Tibial artery (tissue), 4 donors: ENCODE measurements around the gene AIF1L.

Experiments
- DNase-seq, 2 donors: peaks; one replicate each; pipeline ENCODE4 v3.0.0-alpha.2; 2019
- H3K27ac ChIP-seq, 2 donors: fragments of 200-600 bp; sonication (generic) in 1 of 2; 1 replicate in 1 of 2; 2 replicates in 1 of 2; pipeline ENCODE4 v1.5.1; 2018 to 2019; ENCODE audit warnings: mild to moderate bottlenecking in 1 of 2
- H3K27me3 ChIP-seq, 2 donors: fragments of 200-600 bp; sonication (generic) in 1 of 2; one replicate each; pipeline versions ENCODE4 v1.5.1 to v1.6.0; 2016 to 2019
- H3K36me3 ChIP-seq, 3 donors: fragments of 200-600 bp; sonication (generic) in 2 of 3; one replicate each; pipeline ENCODE4 v1.5.1; 2016 to 2019; ENCODE audit warnings: mild to moderate bottlenecking in 2 of 3
- H3K4me1 ChIP-seq, 4 donors: fragments of 200-600 bp; sonication (generic) in 2 of 4; 1 replicate in 3 of 4; 2 replicates in 1 of 4; pipeline ENCODE4 v1.5.1; 2016 to 2019
- H3K4me3 ChIP-seq, 2 donors: fragments of 200-600 bp; sonication (generic) in 1 of 2; 1 replicate in 1 of 2; 2 replicates in 1 of 2; pipeline ENCODE4 v1.5.1; 2018 to 2019; ENCODE audit warnings: mild to moderate bottlenecking in 2 of 2
- H3K9me3 ChIP-seq, 3 donors: fragments of 200-600 bp; sonication (generic) in 1 of 3; one replicate each; pipeline ENCODE4 v1.5.1; 2016 to 2019
- intact Hi-C: fragments of 100-400 bp; cut with DNase I; formaldehyde crosslinking; loops from one replicate; pipeline ENCODE4 v1.15.0; 2023; ENCODE audit warnings: low total_unique reads
- TF ChIP-seq, protein P1 (sequence below), 2 experiments: fragments of 200-600 bp in 1 of 2; fragments of 450-650 bp in 1 of 2; IDR thresholded peaks; one replicate each; pipeline ENCODE4 v1.5.1; 2017 to 2019; ENCODE audit warnings: antibody characterized with exemption in 2 of 2, mild to moderate bottlenecking in 1 of 2, moderate library complexity in 1 of 2

AIF1L gene

DNA sequence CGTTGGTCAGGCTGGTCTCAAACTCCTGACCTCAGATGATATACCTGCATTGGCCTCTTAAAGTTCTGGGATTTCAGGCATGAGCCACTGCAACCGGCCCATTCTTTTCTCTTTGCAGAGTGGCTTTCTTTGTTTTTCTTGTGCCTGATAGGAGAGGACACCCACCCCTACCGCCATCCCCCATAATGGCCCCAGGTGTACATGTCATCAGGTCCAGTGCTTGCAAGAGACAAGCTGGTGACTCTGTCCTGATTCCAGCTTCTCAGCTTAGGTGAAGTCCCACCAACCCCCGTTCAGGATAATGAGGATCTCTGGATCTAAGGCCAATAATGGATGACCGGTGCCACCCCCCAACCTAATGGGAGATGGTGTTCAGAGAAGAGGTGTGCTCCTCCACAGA lies 2.3 kb upstream of the AIF1L start:
- intact Hi-C loops, result no loop called here
- Histone ChIP-seq H3K36me3 (no peaks in the 10 kb centered on the region), H3K27me3 (peaks cover 0 to 28% of the 10 kb centered on the region in 2 donors), H3K27ac (no peak overlapping the region), H3K4me1 (peaks cover 0 to 46% (median 29%) of the 10 kb centered on the region in 4 donors), H3K9me3 (no peaks in the 10 kb centered on the region), H3K4me3 (no peak overlapping the region)
- TF ChIP-seq, protein P1, sequence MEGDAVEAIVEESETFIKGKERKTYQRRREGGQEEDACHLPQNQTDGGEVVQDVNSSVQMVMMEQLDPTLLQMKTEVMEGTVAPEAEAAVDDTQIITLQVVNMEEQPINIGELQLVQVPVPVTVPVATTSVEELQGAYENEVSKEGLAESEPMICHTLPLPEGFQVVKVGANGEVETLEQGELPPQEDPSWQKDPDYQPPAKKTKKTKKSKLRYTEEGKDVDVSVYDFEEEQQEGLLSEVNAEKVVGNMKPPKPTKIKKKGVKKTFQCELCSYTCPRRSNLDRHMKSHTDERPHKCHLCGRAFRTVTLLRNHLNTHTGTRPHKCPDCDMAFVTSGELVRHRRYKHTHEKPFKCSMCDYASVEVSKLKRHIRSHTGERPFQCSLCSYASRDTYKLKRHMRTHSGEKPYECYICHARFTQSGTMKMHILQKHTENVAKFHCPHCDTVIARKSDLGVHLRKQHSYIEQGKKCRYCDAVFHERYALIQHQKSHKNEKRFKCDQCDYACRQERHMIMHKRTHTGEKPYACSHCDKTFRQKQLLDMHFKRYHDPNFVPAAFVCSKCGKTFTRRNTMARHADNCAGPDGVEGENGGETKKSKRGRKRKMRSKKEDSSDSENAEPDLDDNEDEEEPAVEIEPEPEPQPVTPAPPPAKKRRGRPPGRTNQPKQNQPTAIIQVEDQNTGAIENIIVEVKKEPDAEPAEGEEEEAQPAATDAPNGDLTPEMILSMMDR (IDR thresholded peaks at IDR 0.05), result no peak
- DNase-seq, result no peak

DNA sequence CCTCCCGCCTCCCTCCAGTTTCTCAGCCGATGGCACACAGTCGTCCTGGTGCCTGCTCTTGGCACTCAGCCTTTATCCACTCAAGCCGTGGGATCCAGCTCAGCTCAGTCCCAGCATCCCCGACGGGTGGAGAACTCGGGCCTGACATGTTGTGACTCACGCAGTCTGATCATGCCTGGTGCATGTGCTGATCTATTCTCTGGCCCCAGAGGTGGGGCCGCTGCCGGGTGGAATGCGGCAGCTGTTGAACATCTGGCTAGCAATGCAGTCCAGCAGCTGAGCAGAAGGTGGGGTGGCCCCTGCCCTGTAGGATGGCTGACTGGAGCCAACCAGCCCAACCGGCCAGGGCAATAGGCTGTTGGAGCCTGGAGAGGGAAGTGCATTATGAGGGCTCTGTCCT lies 1.7 kb upstream of the AIF1L start:
- intact Hi-C loops, result no loop called here
- peaks cover 0 to 50% (median 34%) of the 10 kb centered on the region in 4 donors for H3K4me1 ChIP-seq
- DNase-seq, result no peak

DNA sequence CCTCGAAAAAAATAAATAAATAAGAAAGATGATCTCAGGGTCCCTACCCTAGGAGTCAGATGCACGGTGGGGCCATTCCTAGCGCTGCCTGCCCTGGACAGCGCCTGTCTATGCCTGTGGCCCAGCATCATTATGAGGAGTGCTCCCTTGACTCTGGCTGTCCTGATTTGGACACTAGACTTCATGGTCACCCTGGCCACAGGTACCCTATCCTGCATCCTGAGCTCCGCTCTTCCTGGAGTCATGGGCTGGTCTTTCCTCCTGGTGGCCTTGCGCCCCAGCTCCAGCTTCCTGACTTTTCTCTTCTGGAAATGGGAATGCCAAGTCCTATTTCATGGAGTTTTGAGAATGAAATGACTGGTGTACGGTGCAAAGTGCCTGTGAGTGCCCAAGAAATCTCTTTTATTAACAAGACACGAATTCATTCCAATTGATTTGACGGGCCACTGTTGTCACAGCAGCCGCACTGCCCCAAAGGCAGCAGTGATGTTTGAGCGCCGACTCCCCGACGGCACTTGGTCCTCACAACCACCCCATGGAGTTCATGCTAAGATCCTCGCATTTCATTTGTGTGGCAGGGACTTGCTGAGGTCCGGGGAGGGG lies 564 bp upstream of the AIF1L start:
- no peak for DNase-seq

More for the DNA sequence above, 1.7 kb upstream of the AIF1L start:
- TF ChIP-seq, protein P1 (IDR thresholded peaks at IDR 0.05), result no peak
- Histone ChIP-seq H3K27ac (no peak overlapping the region), H3K36me3 (no peaks in the 10 kb centered on the region), H3K9me3 (no peaks in the 10 kb centered on the region), H3K4me3 (no peak overlapping the region), H3K27me3 (peaks cover 0 to 28% of the 10 kb centered on the region in 2 donors)

DNA sequence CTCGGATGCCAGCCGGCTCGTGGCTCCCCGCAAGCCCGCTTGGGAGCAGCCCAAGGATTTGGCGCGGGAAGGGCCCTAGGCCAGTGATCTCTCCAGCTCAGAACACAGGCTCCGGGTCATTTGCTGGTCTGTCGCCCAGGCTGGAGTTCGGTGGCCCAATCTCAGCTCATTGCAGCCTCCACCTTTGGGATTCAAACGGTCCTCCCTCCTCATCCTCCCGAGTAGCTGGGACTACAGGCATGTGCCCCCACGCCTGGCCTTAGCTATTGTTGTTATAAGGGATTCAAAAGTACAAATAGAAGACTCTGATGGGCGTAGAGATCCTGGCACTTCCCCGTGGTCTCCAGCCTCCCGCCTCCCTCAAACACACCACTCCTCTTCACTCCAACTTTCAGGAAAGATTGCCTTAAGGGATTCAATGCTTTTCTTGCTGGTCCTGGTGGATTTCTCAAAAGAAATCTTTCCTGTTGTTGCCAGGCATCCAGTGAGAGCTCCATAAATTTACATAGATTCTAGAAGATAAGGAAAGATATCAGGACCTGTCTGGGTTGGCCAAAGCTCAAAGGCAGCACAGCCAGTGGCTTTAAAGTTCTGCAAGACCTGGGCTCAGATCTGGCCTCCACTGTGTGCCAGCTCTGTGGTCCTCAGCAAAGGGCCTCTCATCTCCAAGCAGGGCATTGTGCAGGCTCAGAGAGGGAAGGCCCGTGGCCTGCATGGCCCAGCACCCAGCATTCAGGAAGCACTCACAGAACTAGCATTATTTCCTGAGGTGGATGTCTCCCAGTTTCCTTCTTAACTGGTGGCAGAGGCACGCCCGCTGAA lies 1.0 kb downstream of the AIF1L start:
- peak overlapping the region; percentile 77 to 83 for H3K4me3 ChIP-seq
- H3K9me3 ChIP-seq, result no peaks in the 10 kb centered on the region
- H3K36me3 ChIP-seq, result no peaks in the 10 kb centered on the region
- H3K27ac ChIP-seq, result peak overlapping the region; percentile 81 to 83
- H3K4me1 ChIP-seq, result peaks cover 0 to 63% (median 47%) of the 10 kb centered on the region in 4 donors
- H3K27me3 ChIP-seq, result peaks cover 0 to 25% of the 10 kb centered on the region in 2 donors
- intact Hi-C loops, result no loop called here
- TF ChIP-seq, protein P1 (IDR thresholded peaks at IDR 0.05), result no peak
- DNase-seq, result no peak

More for the DNA sequence above, 564 bp upstream of the AIF1L start:
- H3K4me3 ChIP-seq, result peak overlapping the region; percentile 77 to 83
- H3K36me3 ChIP-seq, result no peaks in the 10 kb centered on the region
- TF ChIP-seq, protein P1 (IDR thresholded peaks at IDR 0.05), result no peak
- intact Hi-C loops, result no loop called here
- peaks cover 0 to 50% (median 45%) of the 10 kb centered on the region in 4 donors for H3K4me1 ChIP-seq
- H3K27ac ChIP-seq, result peak overlapping the region; percentile 81 to 83
- peaks cover 0 to 28% of the 10 kb centered on the region in 2 donors for H3K27me3 ChIP-seq
- no peaks in the 10 kb centered on the region for H3K9me3 ChIP-seq

DNA sequence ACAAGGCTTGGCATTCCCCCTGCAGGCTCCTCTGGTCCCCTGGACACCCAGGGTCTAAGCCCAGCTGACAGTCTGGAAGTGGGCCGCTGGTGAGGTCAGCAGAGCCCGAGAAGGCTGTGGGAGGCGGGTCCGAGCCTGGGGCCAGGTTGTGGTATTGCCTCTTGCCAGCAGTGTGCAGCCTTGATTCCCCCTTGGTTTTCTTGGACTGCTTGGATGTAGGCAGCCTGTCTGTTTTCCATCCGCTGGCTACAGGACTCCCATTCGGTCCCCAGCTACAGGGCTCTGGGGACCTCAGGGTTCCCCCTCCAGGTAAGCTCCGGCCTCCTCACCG lies 1.6 kb downstream of the AIF1L start:
- peak overlapping the region; percentile 81 to 83 for H3K27ac ChIP-seq
- H3K4me1 ChIP-seq, result peaks cover 0 to 68% (median 51%) of the 10 kb centered on the region in 4 donors
- intact Hi-C loops, result no loop called here
- no peaks in the 10 kb centered on the region for H3K36me3 ChIP-seq
- H3K9me3 ChIP-seq, result no peaks in the 10 kb centered on the region
- peak overlapping the region; percentile 77 to 83 for H3K4me3 ChIP-seq
- TF ChIP-seq, protein P1 (IDR thresholded peaks at IDR 0.05), result no peak
- no peak for DNase-seq
- H3K27me3 ChIP-seq, result peaks cover 0 to 19% of the 10 kb centered on the region in 2 donors
